Neuron (in vitro differentiated cells): ENCODE measurements around the gene SLIT3.

Experiments
- H2AFZ ChIP-seq: one replicate; pipeline ENCODE4 v1.6.1; 2013; ENCODE audit warnings: low read depth, mild to moderate bottlenecking, inconsistent platforms, low read length, moderate library complexity
- H3K27me3 ChIP-seq: one replicate; pipeline ENCODE4 v1.6.1; 2013; ENCODE audit warnings: low read length; ENCODE audit not compliant: insufficient read depth
- H3K36me3 ChIP-seq: one replicate; pipeline ENCODE4 v1.6.1; 2013; ENCODE audit warnings: low read length; ENCODE audit not compliant: insufficient read depth
- H3K4me1 ChIP-seq: one replicate; pipeline ENCODE4 v1.6.1; 2013; ENCODE audit warnings: low read length; ENCODE audit not compliant: insufficient read depth
- H3K4me3 ChIP-seq: 2 replicates; pipeline ENCODE4 v1.5.1; 2013; ENCODE audit warnings: mild to moderate bottlenecking, low read length, moderate library complexity
- H3K9me3 ChIP-seq: one replicate; pipeline ENCODE4 v1.6.1; 2013; ENCODE audit warnings: low read length

SLIT3 gene

DNA sequence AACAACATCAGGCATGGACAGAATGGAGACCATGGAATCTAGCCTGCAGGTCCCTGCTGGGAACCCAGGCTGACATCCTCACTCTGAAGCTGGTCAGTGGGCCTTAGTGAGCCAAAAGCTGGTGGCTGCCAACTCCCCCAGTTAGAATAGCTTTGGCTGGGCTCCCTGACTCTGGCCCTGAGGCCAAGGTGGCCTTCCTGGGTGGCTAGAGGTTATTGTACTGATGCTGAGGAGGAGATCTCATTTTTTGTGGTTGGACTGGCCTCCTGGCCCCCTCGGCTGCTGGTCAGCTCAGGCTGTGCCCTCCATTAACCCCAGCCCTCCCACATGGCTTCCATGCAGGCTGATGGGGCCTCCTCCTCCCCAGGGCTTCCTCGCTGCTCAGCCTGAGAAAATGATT is 620.5 kb downstream of the SLIT3 start:
- H3K4me3 ChIP-seq = no peak overlapping the region
- H3K9me3 ChIP-seq = no peaks in the 10 kb centered on the region
- no peaks in the 10 kb centered on the region for H3K4me1 ChIP-seq
- H3K27me3 ChIP-seq = no peaks in the 10 kb centered on the region
- no peak overlapping the region for H2AFZ ChIP-seq
- H3K36me3 ChIP-seq = no peaks in the 10 kb centered on the region

DNA sequence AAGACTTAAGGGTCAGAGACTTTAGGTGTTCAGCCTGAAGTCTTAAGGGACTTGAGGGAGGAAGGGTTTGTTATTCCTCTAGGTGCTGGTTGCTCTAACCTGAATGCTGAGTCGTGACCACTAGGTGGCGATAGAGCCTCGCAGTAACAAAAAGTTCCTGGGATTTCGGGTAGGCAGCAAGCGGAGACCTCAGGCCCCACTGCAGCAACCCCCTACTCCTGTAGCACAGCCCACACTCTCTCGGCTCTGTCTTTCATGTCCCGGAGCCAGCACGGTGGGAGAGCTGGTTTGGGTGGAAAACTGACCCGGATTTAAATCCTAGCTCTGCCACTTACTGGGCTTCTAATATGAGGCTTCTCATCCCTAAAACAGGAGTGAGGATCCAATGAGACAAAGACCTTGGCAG is 621.4 kb downstream of the SLIT3 start:
- Histone ChIP-seq H3K4me1 (no peaks in the 10 kb centered on the region), H3K4me3 (no peak overlapping the region), H3K9me3 (no peaks in the 10 kb centered on the region), H3K36me3 (no peaks in the 10 kb centered on the region), H2AFZ (no peak overlapping the region), H3K27me3 (no peaks in the 10 kb centered on the region)

DNA sequence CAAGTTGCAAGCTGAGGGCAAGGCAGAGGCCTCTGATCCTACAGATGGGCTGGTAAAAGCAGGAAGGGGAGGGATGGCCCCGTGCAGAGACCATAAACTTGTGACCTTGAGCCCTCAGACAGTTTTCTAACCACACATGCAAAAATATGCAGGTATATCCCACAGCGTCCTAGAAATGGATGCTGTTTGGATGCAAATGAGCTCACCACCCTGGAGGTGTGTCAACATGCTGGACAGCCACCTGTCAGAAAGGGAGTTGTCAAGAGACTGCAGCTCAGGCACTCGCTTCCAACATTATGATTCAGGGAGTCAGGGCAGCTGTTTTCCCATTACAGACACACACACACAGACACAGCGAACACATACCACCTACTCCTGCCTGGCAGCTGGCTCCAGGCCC is 624.4 kb downstream of the SLIT3 start:
- Histone ChIP-seq H3K4me1 (no peaks in the 10 kb centered on the region), H3K27me3 (no peaks in the 10 kb centered on the region), H3K9me3 (no peaks in the 10 kb centered on the region)

DNA sequence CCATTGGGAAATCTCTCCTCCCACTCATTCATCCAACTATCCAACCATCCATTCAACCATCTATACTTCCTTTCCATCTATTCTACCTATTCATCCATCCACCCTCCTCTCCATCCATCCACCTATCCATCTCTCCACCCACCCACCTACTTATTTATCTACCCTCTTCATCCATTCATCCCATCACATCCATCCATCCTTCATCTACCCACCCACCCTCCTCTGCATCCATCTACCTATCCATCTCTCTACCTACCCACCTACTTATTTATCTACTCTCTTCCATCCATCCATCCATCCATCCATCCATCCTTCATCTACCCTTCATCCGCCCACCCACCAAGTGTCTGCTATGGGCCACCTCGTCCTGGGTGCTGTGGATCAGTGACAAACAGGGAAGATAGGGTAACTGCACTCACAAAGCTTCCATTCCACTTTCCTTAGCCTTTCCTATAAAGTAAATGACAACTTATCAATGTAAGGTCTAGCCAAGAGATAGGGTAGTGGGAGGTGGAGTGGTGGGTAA is 625.0 kb downstream of the SLIT3 start:
- H3K4me3 ChIP-seq = no peak overlapping the region
- no peaks in the 10 kb centered on the region for H3K4me1 ChIP-seq
- H3K9me3 ChIP-seq = no peaks in the 10 kb centered on the region
- no peak overlapping the region for H2AFZ ChIP-seq
- H3K27me3 ChIP-seq = no peaks in the 10 kb centered on the region
- H3K36me3 ChIP-seq = no peaks in the 10 kb centered on the region

More for the DNA sequence above, 624.4 kb downstream of the SLIT3 start:
- H2AFZ ChIP-seq = no peak overlapping the region
- no peak overlapping the region for H3K4me3 ChIP-seq
- no peaks in the 10 kb centered on the region for H3K36me3 ChIP-seq

DNA sequence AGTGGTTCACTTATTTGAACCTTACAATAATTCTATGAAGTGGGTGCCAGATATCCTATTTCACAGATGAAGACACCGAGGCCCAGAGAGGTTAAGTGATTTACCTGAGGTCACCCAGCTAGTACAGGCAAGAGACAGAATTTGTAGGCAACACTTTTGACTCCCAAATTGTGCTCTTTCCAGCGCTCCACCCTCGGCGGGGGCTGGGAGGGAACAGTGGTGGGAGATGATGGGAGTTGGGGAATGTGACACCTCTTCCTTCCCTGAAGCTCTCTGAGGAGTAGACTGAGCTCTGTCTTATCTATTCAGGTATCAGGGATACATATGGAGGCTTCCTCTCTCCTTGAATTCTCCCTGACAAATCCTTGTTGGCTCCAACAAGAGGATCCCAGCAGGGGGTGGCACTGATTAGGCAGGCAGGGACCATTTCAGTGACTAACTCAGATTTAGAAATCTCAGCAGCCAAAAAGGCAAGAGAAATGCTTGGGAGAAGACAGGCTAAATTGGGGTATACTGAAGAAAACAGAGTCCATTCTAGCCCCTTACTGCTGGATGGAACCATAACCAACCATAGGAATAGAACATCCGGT is 626.0 kb downstream of the SLIT3 start:
- H3K36me3 ChIP-seq = no peaks in the 10 kb centered on the region
- no peaks in the 10 kb centered on the region for H3K27me3 ChIP-seq
- no peak overlapping the region for H2AFZ ChIP-seq

DNA sequence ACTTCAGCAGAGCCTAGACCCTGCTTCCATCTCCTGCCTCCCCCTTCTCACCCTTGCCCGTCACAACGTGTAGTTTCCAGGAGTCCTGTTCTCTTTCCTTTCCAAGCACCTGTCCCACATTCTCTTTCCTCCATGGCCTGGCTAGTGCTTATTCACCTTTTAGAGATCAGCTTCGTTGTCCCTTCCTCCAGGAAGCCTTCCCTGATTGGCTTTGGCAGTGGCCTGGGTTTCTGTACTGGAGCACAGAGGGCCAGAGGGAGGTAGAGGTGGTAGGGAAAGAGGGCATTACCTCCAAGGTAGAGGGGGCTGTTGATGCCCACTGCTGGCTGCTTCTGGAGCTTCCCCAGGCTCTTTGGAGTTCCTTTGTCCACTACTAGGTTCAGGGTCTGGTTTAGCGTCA is 628.1 kb downstream of the SLIT3 start:
- no peaks in the 10 kb centered on the region for H3K9me3 ChIP-seq
- H3K36me3 ChIP-seq = no peaks in the 10 kb centered on the region
- no peak overlapping the region for H2AFZ ChIP-seq
- H3K27me3 ChIP-seq = no peaks in the 10 kb centered on the region
- H3K4me3 ChIP-seq = no peak overlapping the region
- H3K4me1 ChIP-seq = no peaks in the 10 kb centered on the region

More for the DNA sequence above, 626.0 kb downstream of the SLIT3 start:
- Histone ChIP-seq H3K4me1 (no peaks in the 10 kb centered on the region), H3K4me3 (no peak overlapping the region), H3K9me3 (no peaks in the 10 kb centered on the region)

DNA sequence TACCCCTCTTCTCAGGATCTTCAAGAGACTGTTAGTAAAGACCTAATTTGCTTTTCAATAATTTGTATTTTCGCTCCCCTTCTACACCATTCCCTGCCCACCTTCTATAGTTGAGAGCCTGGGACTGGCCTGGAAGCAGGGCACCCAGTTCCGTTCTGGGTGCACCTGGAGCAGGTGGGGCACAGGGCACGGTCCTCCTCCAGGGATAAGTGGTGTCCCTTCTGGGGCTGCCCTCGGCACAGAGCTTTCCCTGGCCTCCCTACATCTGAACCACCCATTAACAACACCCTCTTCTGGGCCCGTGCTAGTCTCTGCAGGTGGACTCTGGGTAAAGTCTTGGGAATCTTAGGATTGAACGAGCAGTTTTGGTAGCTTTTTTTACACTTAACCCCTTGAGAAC is 628.9 kb downstream of the SLIT3 start:
- H3K27me3 ChIP-seq = no peaks in the 10 kb centered on the region
- no peak overlapping the region for H3K4me3 ChIP-seq
- no peaks in the 10 kb centered on the region for H3K9me3 ChIP-seq
- H2AFZ ChIP-seq = no peak overlapping the region
- H3K36me3 ChIP-seq = no peaks in the 10 kb centered on the region
- H3K4me1 ChIP-seq = no peaks in the 10 kb centered on the region

DNA sequence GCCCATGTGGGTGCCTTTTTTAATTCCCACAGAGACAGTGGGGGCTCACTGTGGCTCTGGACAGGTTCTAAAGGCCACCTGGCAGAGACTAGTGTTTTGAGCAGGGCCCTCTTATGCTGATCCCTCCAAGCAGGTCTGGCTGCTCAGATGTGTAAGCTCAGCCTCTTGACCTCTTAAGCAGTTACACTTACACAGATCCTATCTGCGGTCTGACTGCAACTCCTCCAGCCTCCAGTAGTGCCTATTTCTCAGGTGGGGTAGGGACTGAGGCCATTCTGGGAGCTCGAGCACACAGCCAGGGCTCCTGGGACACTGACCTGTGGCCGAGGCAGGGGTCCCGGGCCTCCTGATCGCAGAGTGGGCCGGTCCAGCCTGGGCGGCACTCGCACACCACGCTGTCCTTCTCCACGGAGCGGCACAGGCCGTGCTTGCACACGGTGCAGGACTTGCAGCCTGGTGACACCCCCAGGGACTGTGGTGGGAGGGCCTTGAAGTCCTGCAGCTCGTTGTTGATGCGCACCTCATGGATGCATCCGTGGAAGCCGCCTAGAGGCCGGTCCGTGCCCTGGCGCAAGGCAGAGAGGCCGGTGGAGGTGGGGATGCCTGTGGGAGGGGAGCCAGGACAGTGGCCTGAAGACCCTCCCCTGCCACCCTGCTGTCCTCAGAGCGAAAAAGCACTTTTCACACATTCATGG is 629.9 kb downstream of the SLIT3 start:
- H3K36me3 ChIP-seq = no peaks in the 10 kb centered on the region
- no peak overlapping the region for H3K4me3 ChIP-seq

DNA sequence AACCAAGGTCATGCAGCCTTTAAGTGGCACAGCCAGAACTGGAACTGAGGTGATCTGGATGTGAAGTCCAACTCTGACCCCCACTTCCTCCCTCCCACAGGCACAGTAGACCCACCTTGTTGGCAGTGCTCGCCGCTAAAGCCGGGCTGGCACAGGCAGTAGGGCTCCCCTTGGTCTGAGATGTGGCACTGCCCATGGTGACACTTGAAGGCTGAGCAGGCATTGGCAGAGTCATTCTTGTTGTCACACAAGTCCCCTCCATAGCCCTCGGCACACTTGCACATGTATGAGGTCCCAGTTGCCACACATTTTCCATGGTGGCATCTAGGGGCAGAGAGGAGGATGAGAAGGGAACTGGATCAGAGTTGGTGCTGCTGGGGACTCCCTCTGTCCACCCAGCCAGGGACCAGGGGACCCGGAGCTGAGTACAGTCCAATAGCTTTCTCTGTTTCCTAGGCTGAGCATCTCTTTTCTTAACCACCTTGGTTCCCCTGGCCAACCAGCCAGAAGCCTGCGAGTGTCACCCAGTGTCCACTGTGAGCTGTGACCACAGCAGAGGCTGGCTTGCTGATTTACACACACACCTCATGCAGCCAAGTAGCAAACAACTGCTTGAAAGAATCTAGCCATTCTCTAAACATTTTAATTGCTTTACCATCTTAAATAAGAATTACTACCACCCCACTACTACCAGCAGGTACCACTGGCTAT is 631.1 kb downstream of the SLIT3 start:
- no peak overlapping the region for H3K4me3 ChIP-seq
- no peaks in the 10 kb centered on the region for H3K9me3 ChIP-seq
- no peak overlapping the region for H2AFZ ChIP-seq
- no peaks in the 10 kb centered on the region for H3K27me3 ChIP-seq
- H3K36me3 ChIP-seq = no peaks in the 10 kb centered on the region
- H3K4me1 ChIP-seq = no peaks in the 10 kb centered on the region

More for the DNA sequence above, 629.9 kb downstream of the SLIT3 start:
- no peaks in the 10 kb centered on the region for H3K9me3 ChIP-seq
- no peak overlapping the region for H2AFZ ChIP-seq
- no peaks in the 10 kb centered on the region for H3K4me1 ChIP-seq
- H3K27me3 ChIP-seq = no peaks in the 10 kb centered on the region

DNA sequence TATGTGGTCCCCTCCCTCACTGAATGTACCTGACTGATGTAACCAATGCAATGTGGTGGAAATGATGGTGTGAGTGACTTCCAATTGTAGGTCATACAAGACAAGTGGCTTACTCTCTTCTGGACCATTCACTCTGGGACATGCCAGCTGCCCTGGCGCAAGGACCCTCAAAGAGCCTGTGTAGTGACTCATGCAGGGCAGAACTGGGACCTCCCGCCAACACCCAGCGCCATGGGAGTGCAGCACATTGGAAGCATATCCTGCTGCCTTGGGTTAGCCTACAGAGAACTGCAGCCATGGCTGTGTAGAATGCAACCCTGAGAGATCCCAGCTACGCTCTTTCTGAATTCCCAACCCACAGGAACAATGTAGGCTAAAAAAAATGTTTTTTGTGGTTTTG is 631.8 kb downstream of the SLIT3 start:
- H3K9me3 ChIP-seq = no peaks in the 10 kb centered on the region
- H3K4me1 ChIP-seq = no peaks in the 10 kb centered on the region
- H3K27me3 ChIP-seq = no peaks in the 10 kb centered on the region
- H2AFZ ChIP-seq = no peak overlapping the region
- no peaks in the 10 kb centered on the region for H3K36me3 ChIP-seq
- H3K4me3 ChIP-seq = no peak overlapping the region

DNA sequence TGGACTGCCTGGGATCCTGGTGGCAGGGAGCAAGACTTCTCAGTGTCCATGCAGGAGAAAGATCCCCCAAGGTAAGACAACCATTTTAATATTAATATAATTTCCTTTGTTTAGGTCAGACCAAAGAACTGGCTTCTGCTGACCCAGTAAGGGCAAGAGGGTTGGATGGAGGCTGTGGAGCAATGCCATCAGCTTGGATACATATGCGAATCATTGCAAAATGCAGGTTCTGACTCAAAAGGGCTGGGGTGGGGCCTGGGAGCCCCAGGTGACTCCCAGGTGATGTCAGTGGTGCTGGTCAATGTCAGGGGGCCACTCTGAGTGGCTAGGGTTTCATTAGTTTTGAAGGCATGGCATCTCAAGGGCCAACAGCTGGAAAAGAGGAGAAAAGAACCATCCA is 632.9 kb downstream of the SLIT3 start:
- Histone ChIP-seq H3K4me1 (no peaks in the 10 kb centered on the region), H2AFZ (no peak overlapping the region), H3K36me3 (no peaks in the 10 kb centered on the region), H3K9me3 (no peaks in the 10 kb centered on the region), H3K4me3 (no peak overlapping the region), H3K27me3 (no peaks in the 10 kb centered on the region)

DNA sequence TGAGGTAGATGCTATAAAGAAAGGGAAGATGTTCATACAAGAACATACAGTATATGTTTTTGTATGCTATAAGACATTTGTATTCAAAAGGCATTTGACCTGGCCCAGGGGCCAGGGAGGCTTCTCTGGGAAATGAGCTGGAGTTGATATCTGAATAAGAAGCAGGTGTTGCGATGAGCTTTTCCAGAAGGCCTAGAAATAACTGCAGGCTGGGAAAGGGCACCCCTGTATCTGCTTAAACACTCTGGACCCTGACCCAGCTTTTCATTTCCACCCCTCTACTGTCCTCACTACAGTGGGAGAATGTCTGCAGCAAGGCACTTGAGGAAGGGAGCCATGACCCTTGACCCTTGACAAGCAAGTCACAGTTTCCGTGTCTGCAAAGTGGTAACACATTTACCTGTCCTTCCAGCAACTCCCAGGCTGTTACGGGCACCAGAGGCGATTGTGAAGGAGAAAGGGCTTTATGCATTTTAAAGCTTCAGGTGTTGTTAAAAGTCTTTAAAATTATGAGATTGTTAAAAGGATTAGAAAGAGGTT is 633.6 kb downstream of the SLIT3 start:
- Histone ChIP-seq H3K27me3 (no peaks in the 10 kb centered on the region), H3K9me3 (no peaks in the 10 kb centered on the region), H2AFZ (no peak overlapping the region), H3K36me3 (no peaks in the 10 kb centered on the region), H3K4me3 (no peak overlapping the region), H3K4me1 (no peaks in the 10 kb centered on the region)

DNA sequence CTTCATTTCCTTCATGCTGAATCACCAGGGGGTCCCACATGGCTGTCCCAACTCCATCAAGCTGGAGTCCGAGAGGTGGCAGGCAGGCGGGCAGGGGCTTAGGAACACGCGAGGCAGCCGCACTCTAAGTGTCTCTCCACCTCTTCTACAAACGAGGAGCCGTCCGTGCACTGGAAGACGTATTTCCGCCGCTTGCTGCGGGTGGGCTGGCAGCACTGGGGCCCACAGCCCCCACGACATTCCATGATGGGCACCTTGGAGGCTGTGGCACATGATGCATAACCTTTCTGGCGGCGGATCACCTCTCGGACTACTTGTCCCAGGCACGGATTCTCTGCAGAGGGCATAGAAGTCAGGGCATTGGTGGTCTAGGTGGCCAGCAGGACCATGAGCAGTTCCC is 634.6 kb downstream of the SLIT3 start:
- Histone ChIP-seq H3K27me3 (no peaks in the 10 kb centered on the region), H2AFZ (no peak overlapping the region), H3K9me3 (no peaks in the 10 kb centered on the region), H3K4me3 (no peak overlapping the region), H3K36me3 (no peaks in the 10 kb centered on the region), H3K4me1 (no peaks in the 10 kb centered on the region)
